Activated CD4-positive, alpha-beta T cell treated with anti-CD3 and anti-CD28 coated beads, Interleukin-2, amount 10 ng/mL, durations not matched to agents 7 days and 5 days (primary cell): Measurements from ENCODE around the gene NRDC. TPM values are rescaled to one million over a fixed set of nuclear protein-coding genes. Genes with fewer than 3 reads are reported as not detected.
"Not testable (repeated sequence)": the region's sequence is repeated elsewhere in the genome, so short reads cannot be mapped to it uniquely, and the experiment has no call there.

Experiments
- CTCF ChIA-PET: fragments of 350-600 bp; sonication (Branson Sonifier 250); formaldehyde crosslinking; loops from one replicate; lab custom pipeline; 2021; ENCODE audit warnings: antibody characterized with exemption; lab: Charles Lee
- POLR2A ChIA-PET: fragments of 350-600 bp; sonication (Branson Sonifier 250); formaldehyde crosslinking; loops from one replicate; lab custom pipeline; 2021; ENCODE audit warnings: antibody characterized with exemption; lab: Charles Lee
- DNase-seq: peaks from one replicate; pipeline ENCODE4 v3.0.0-alpha.2; 2020
- H3K27ac Mint-ChIP-seq: one replicate; pipeline ENCODE4 v1.8.0; 2021; ENCODE audit warnings: mild to moderate bottlenecking, moderate library complexity, mixed read lengths
- H3K27me3 Mint-ChIP-seq: one replicate; pipeline ENCODE4 v1.8.0; 2021; ENCODE audit warnings: mixed read lengths
- H3K36me3 Mint-ChIP-seq: one replicate; pipeline ENCODE4 v1.8.0; 2021; ENCODE audit warnings: low read depth, mixed read lengths
- H3K4me1 Mint-ChIP-seq: one replicate; pipeline ENCODE4 v1.8.0; 2021; ENCODE audit warnings: mixed read lengths
- H3K4me3 Mint-ChIP-seq: one replicate; pipeline ENCODE4 v1.8.0; 2021; ENCODE audit warnings: mild to moderate bottlenecking, moderate library complexity, mixed read lengths
- H3K9me3 Mint-ChIP-seq: one replicate; pipeline ENCODE4 v1.8.0; 2021; ENCODE audit warnings: mixed read lengths
- total RNA-seq, 2 experiments: library from RNA; stranded (reverse); gene quantifications; one replicate each; pipeline ENCODE4 v1.2.3, GENCODE V29; 2021

The NRDC gene
- total RNA-seq, 2 experiments from 2014 or later: 168 to 188 TPM

DNA sequence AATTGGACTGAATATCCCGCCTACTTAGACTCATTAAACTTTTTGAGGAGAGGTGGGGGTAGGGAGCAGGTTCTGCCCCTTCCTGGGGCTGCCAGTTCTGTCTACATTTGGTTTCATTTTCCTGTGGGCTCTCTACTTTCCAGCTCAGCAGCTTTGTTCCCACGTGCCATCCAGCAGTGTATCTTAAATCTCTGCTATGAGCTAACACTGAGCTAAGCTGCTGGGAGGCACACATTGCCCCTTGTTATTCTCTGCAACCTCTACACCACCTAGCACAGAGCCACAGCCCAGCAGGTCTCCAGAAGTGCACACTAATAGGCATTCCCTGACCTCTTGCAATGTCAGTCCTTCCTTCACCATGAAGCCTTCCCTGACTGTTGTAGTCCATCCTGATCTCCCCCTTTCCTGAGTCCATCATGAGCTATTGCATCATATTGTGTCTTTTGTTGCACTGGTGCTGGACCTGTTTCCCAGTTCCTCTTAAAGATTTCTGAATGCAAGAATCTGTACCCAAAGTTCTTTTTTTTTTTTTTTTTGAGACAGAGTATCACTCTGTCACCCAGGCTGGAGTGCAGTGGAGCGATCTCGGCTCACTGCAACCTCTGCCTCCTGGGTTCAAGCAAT, 28.7 kb upstream of the NRDC start:
- DNase-seq: no peak
- POLR2A ChIA-PET: no interaction called here
- Mint-ChIP-seq H3K4me1 (peaks cover 6% of the 10 kb centered on the region), H3K27ac (no peak overlapping the region), H3K9me3 (no peaks in the 10 kb centered on the region), H3K27me3 (peaks cover 34% of the 10 kb centered on the region), H3K4me3 (no peak overlapping the region), H3K36me3 (no peaks in the 10 kb centered on the region)
- CTCF ChIA-PET: interaction anchor here (3.7 kb wide), 1 partner anchor 10 kb away, joined by 19 read pairs; no protein-coding TSS in a partner anchor

DNA sequence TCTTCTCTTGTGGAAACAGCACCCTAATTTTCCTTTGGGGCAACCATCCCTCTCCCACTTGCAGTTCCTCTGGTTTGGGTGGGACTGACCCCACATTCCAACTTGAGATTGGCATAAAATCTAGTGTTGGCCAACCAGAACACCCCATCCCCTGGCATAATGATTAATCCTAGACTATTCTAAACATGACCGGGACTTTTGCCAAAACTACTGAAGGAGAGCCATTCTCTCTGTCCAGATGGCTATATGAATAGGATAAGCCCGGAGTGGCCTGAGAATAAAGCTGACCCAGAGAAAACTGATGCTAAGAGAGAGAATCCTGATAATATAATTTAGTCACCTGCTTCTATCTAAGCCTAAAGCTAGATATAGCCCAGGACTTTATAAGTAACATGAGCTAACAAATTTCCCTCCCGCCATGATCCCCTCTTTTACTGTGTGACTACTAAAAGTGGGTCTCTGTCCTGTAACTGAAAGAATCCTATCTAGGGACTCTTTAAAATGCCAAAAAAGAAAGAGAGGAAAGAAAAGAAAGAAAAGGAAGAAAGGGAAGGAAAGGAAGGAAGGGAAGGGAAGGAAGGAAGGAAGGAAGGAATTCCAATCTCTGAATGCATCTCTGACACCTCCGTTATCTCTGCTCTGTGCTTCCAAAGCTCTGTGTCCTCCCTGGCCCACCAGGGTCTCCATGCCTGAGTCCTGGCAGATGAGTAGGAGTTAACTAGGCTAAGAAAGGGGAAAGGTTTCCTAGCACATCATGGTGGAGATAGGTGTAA, 28.0 kb upstream of the NRDC start:
- no peak overlapping the region for H3K4me3 Mint-ChIP-seq
- no peak for DNase-seq
- H3K27me3 Mint-ChIP-seq: peaks cover 34% of the 10 kb centered on the region
- peaks cover 6% of the 10 kb centered on the region for H3K4me1 Mint-ChIP-seq
- no peak overlapping the region for H3K27ac Mint-ChIP-seq
- H3K36me3 Mint-ChIP-seq: no peaks in the 10 kb centered on the region
- CTCF ChIA-PET: interaction anchor here (3.7 kb wide), 1 partner anchor 9 kb away, joined by 19 read pairs; no protein-coding TSS in a partner anchor
- H3K9me3 Mint-ChIP-seq: no peaks in the 10 kb centered on the region
- POLR2A ChIA-PET: no interaction called here

DNA sequence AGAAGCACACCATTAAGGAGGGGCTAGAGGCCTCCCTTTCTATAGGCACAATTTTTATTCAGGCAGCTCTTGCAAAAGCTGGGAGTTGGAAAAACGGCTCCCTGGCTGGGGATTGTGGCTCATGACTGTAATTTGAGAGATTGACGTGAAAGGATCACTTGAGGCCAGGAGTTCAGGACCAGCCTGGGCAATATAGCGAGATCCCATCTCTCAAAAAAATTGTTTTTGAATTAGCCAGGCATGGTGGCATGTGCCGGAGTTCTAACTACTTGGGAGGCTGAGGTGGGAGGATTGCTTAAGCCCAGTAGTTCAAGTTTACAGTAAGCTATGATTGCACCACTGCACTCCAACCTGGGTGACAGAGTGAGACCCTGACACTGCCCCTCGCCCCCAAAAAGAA, 23.9 kb upstream of the NRDC start:
- Mint-ChIP-seq H3K27me3 (peaks cover 32% of the 10 kb centered on the region), H3K4me1 (peaks cover 6% of the 10 kb centered on the region), H3K36me3 (no peaks in the 10 kb centered on the region), H3K9me3 (no peaks in the 10 kb centered on the region), H3K4me3 (no peak overlapping the region), H3K27ac (no peak overlapping the region)
- DNase-seq: no peak
- POLR2A ChIA-PET: no interaction called here
- CTCF ChIA-PET: no interaction called here

DNA sequence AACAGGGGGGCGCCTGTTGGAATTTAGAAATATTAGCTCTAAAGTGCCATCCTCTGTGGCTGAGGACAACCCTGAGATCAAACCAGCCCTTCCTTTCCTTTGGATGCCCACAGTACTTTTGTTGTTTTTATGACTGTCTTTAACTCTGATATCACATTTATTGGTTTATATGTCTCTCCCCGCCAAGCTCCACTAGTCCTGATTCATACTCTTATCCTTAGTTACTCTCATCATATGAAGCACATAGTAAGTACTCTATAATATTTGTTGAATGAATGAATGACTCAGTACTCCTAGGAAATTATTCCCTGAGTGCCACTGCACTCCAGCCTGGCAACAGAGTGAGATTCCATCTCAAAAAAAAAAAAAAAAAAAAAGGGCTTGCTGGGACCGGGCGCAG, 22.6 kb upstream of the NRDC start:
- no peaks in the 10 kb centered on the region for H3K9me3 Mint-ChIP-seq
- no peak overlapping the region for H3K27ac Mint-ChIP-seq
- DNase-seq: no peak
- peaks cover 3% of the 10 kb centered on the region for H3K4me1 Mint-ChIP-seq
- ChIA-PET POLR2A (no interaction called here), CTCF (interaction anchor here (0.6 kb wide), 1 partner anchor 13 kb away, joined by 4 read pairs; no protein-coding TSS in a partner anchor)
- H3K36me3 Mint-ChIP-seq: no peaks in the 10 kb centered on the region
- no peak overlapping the region for H3K4me3 Mint-ChIP-seq
- peaks cover 33% of the 10 kb centered on the region for H3K27me3 Mint-ChIP-seq

DNA sequence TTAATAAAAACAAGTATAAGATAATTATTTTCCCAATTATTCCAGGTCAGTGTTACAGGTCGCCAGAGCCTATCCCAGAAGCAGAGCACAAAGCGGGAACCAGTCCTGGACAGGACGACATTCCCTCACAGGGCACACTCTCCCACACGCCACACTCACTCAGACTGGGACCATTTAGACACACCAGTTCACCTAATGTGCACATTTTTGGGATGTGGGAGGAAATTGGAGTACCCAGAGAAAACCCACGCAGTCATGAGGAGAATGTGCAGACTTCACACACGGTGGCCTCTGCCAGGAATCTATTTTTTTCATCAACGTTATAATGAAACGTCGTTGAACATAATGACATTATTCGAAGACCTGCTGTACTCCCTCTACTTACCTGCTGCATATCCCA, 20.5 kb upstream of the NRDC start:
- Mint-ChIP-seq H3K4me1 (peaks cover 3% of the 10 kb centered on the region), H3K9me3 (no peaks in the 10 kb centered on the region), H3K36me3 (no peaks in the 10 kb centered on the region), H3K27ac (no peak overlapping the region), H3K4me3 (no peak overlapping the region), H3K27me3 (peaks cover 41% of the 10 kb centered on the region)
- DNase-seq: no peak
- POLR2A ChIA-PET: no interaction called here
- CTCF ChIA-PET: no interaction called here

DNA sequence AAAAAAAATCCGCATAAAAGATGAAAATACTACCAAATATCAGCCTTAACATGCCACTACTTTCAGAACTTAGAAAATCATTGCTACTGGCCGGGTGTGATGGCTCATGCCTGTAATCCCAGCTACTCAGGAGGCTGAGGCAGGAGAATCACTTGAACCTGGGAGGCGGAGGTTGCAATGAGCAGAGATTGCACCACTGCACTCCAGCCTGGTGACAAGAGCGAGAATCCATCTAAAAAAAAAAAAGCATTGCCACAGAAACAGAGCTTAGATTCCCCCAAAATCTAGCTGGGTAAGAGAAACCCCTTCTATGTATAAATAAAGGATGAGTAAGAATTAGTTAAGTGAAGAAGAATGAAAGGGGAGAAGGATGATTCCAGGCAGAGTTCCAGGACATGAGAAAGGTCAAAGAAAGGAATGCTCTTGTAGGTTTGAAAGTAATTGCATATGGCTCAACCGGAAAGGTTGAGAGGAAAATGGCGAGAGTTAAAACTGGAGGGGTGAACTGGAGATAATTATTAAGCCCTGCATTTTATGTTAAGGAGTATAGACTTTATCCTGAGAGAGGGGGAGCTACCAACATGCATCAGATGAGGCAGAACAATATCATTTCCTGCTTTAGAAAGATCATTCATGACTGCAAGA, 19.7 kb upstream of the NRDC start:
- ChIA-PET POLR2A (no interaction called here), CTCF (interaction anchor here (1.8 to 2.1 kb wide), 3 partner anchors 8 to 33 kb away, joined by 3 to 19 read pairs (median 6); no protein-coding TSS in a partner anchor)
- Mint-ChIP-seq H3K36me3 (no peaks in the 10 kb centered on the region), H3K4me3 (no peak overlapping the region), H3K27ac (no peak overlapping the region), H3K4me1 (peaks cover 3% of the 10 kb centered on the region), H3K9me3 (no peaks in the 10 kb centered on the region), H3K27me3 (peaks cover 45% of the 10 kb centered on the region)
- no peak for DNase-seq

DNA sequence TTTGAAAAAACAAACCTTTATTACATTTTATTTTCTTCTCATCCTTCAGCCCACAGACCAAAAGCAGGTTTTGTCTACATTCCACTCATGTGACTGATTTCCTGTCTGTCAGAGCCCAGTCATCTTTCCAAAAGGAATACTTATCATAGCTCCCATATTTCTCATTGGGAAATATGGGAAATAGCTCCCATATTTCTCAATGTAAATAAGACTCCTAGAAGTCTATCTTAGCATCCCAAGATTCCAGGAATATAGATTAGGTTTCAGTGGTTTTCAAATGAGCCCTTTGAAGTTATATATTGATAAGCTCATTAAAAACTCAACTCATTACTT, 19.1 kb upstream of the NRDC start:
- Mint-ChIP-seq H3K4me1 (peaks cover 3% of the 10 kb centered on the region), H3K27me3 (peaks cover 44% of the 10 kb centered on the region), H3K36me3 (no peaks in the 10 kb centered on the region), H3K27ac (no peak overlapping the region), H3K9me3 (no peaks in the 10 kb centered on the region), H3K4me3 (no peak overlapping the region)
- CTCF ChIA-PET: interaction anchor here (0.8 to 2.1 kb wide), 8 partner anchors 9 to 108 kb away, joined by 3 to 19 read pairs (median 4); no protein-coding TSS in a partner anchor
- POLR2A ChIA-PET: no interaction called here
- no peak for DNase-seq

DNA sequence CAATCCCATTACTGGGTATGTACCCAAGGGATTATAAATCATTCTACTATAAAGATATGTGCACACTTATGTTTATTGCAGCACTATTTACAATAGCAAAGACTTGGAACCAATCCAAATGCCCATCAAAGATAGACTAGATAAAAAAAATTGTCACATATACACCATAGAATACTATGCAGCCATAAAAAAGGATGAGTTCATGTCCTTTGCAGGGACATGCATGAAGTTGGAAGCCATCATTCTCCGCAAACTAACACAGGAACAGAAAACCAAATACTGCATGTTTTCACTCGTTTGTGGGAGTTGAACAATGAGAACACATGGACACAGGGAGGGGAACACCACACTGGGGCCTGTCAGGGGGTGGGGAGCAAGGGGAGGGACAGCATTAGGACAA, 16.2 kb upstream of the NRDC start:
- H3K4me1 Mint-ChIP-seq, DNase-seq, CTCF ChIA-PET, POLR2A ChIA-PET, H3K36me3 Mint-ChIP-seq, H3K9me3 Mint-ChIP-seq, H3K27ac Mint-ChIP-seq, H3K4me3 Mint-ChIP-seq: not testable (repeated sequence)
- peaks cover 57% of the 10 kb centered on the region for H3K27me3 Mint-ChIP-seq

DNA sequence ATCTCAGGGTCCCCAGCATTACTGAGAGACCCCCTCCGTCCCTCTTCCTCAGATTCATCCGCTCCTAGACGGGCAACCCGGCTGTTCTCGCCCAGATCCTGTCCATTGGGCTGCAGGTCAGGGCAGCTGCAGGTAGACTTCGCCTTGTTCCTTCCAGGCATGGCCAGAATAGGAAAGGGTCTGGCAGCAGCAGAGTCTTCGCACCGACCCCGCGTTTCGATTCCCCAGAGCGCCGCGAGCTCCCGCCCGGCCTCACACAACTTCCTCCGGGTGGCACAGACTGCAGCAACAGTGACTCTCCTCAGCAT, 265 bp downstream of the NRDC start:
- ChIA-PET CTCF (interaction anchor here (0.6 to 1.0 kb wide), 2 partner anchors 38 to 919 kb away, joined by 3 read pairs; no protein-coding TSS in a partner anchor), POLR2A (no interaction called here)
- peaks cover 27% of the 10 kb centered on the region for H3K36me3 Mint-ChIP-seq
- H3K4me3 Mint-ChIP-seq: no peak overlapping the region
- peaks cover 35% of the 10 kb centered on the region for H3K4me1 Mint-ChIP-seq
- no peak for DNase-seq
- peaks cover 11% of the 10 kb centered on the region for H3K27me3 Mint-ChIP-seq
- H3K27ac Mint-ChIP-seq: no peak overlapping the region
- H3K9me3 Mint-ChIP-seq: no peaks in the 10 kb centered on the region

DNA sequence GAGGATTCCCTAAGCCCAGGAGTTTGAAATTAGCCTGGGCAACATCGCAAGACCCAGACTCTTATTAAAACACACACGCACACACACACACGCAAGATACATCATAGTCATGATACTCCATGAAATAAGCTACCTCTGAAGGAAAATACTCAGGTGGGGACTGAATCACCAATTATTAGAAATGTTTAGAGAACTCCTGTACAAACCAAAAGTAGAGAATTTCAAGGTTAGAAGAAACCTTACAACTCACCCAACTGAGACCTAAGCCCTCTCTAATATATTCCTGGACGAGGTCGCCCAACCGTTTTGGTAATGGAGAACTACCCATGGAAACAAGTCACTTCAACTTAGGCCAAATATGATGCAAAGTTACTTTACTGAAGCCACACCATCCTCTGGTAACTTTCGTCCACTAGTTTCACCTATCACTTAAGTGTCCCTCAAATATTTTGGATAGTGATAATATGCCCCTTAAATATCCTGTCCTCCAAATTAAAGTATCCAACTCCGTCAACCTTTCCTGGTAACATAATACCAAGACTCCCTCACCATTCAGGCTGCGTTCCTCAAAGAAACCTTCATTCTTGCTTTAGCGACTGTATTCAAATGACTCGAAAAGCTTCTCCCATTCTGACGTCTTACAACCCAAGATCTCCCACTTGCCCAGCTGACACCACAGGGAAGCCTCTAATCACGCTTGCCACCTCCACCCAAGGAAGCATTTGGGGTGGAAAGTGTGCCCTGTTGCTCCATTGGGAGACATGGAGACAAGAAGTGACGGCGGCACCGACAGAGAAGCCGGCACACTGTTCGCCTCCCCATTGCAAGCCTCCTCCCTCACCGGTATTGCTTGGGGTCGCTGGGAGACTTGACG, 856 bp downstream of the NRDC start:
- peak; percentile 17 for DNase-seq
- POLR2A ChIA-PET: no interaction called here
- no peak overlapping the region for H3K4me3 Mint-ChIP-seq
- H3K27ac Mint-ChIP-seq: no peak overlapping the region
- peaks cover 5% of the 10 kb centered on the region for H3K27me3 Mint-ChIP-seq
- CTCF ChIA-PET: interaction anchor here (0.6 to 1.0 kb wide), 2 partner anchors 38 to 919 kb away, joined by 3 read pairs; no protein-coding TSS in a partner anchor
- peaks cover 32% of the 10 kb centered on the region for H3K36me3 Mint-ChIP-seq
- no peaks in the 10 kb centered on the region for H3K9me3 Mint-ChIP-seq
- H3K4me1 Mint-ChIP-seq: peaks cover 39% of the 10 kb centered on the region

DNA sequence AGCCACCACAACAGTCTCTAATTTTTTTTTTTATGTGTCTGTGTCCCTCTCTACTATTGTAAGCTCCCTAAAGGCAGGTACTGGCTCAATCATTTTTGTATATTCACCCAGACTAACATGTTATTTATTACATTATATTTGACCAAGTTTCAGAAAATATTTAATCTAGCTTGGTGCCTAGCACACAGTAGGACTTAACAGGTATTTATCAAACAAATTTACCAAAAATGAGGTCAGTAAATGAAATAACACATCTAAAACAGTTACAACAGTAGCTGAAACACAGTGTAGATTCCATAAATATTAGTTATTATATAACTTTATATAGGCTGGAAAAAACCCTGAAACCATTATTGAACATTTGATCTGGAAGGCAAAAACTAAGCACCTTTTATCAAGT, 2.7 kb downstream of the NRDC start:
- Mint-ChIP-seq H3K9me3 (no peaks in the 10 kb centered on the region), H3K4me1 (peaks cover 53% of the 10 kb centered on the region), H3K27ac (no peak overlapping the region), H3K27me3 (peaks cover 3% of the 10 kb centered on the region), H3K36me3 (peaks cover 44% of the 10 kb centered on the region), H3K4me3 (peak overlapping the region; percentile 40)
- no peak for DNase-seq
- CTCF ChIA-PET: interaction anchor here (0.6 kb wide), 1 partner anchor 819 kb away, joined by 3 read pairs; no protein-coding TSS in a partner anchor
- POLR2A ChIA-PET: no interaction called here

DNA sequence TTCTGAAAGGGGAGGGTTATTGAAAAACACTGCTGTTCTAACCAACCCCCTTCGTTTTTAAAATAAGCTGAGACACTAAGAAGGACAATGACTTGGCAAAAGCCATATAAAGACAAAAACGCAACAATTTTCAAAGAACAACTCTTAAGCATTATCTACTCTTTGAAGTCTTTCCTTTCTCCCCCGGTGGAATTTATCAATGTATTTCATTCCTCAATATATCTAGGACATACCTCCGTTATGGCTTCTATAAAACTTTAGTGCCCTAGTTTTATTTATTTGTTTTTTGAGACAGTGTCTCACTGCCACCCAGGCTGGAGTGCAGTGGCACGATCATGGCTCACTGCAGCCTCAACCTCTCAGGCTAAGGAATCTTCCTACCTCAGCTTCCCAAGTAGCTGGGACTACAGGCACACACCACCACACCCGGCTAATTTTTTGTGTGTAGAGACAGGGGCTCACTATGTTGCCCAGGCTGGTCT, 3.2 kb downstream of the NRDC start:
- Mint-ChIP-seq H3K4me1 (peaks cover 57% of the 10 kb centered on the region), H3K27ac (no peak overlapping the region), H3K9me3 (no peaks in the 10 kb centered on the region), H3K36me3 (peaks cover 46% of the 10 kb centered on the region), H3K4me3 (peak overlapping the region; percentile 40), H3K27me3 (no peaks in the 10 kb centered on the region)
- no peak for DNase-seq
- POLR2A ChIA-PET: no interaction called here
- CTCF ChIA-PET: interaction anchor here (0.6 kb wide), 1 partner anchor 819 kb away, joined by 3 read pairs; no protein-coding TSS in a partner anchor
